OCI-LY7 (cell line): ENCODE measurements around the gene B4GALNT2. TPM values are rescaled to one million over a fixed set of nuclear protein-coding genes. Genes with fewer than 3 reads are reported as not detected.

Experiments
- BruUV-seq: library from RNA; stranded (reverse); fragments of 400-500 nt; replicated peaks from 2 replicates; lab custom pipeline; 2021; lab: Mats Ljungman, UMichigan
- CTCF ChIA-PET: fragments of 300-600 bp; sonication (Branson Sonifier 250); formaldehyde crosslinking; loops from one replicate; lab custom pipeline; 2022; ENCODE audit warnings: antibody characterized with exemption; ENCODE audit not compliant: unreplicated experiment; lab: Charles Lee
- POLR2A ChIA-PET: fragments of 300-600 bp; sonication (Branson Sonifier 250); formaldehyde crosslinking; loops from one replicate; lab custom pipeline; 2022; ENCODE audit warnings: antibody characterized with exemption; lab: Charles Lee
- DNase-seq: peaks from one replicate; pipeline ENCODE4 v3.0.0-alpha.2; 2015; ENCODE audit warnings: low spot score
- H2AFZ ChIP-seq: fragments of 200-600 bp; sonication (generic), shearing (Covaris generic); 2 replicates; pipeline ENCODE4 v1.6.1; 2014; ENCODE audit warnings: mild to moderate bottlenecking, antibody characterized with exemption, low read length, moderate library complexity
- H3K27ac ChIP-seq: fragments of 200-600 bp; sonication (generic); 2 replicates; pipeline ENCODE4 v1.5.1; 2014; ENCODE audit warnings: mixed run types, low read depth, mild to moderate bottlenecking, moderate library complexity, low read length, inconsistent platforms; ENCODE audit not compliant: poor library complexity, severe bottlenecking
- H3K36me3 ChIP-seq: fragments of 200-600 bp; sonication (generic); 2 replicates; pipeline ENCODE4 v1.6.1; 2014; ENCODE audit warnings: mild to moderate bottlenecking, antibody characterized with exemption, low read length, moderate library complexity, mixed read lengths; ENCODE audit not compliant: insufficient read depth
- H3K4me1 ChIP-seq: fragments of 200-600 bp; sonication (generic); 2 replicates; pipeline ENCODE4 v1.5.1; 2014; ENCODE audit warnings: mild to moderate bottlenecking, low read length; ENCODE audit not compliant: insufficient read depth, poor library complexity, severe bottlenecking
- H3K4me2 ChIP-seq: fragments of 200-600 bp; sonication (generic); 2 replicates; pipeline ENCODE4 v1.6.1; 2014; ENCODE audit warnings: mild to moderate bottlenecking, low read length
- H3K4me3 ChIP-seq: fragments of 200-600 bp; sonication (generic); 2 replicates; pipeline ENCODE4 v1.5.1; 2014; ENCODE audit warnings: mild to moderate bottlenecking, low read depth, low read length; ENCODE audit not compliant: poor library complexity, severe bottlenecking
- H3K79me2 ChIP-seq: fragments of 200-600 bp; sonication (generic); 2 replicates; pipeline ENCODE4 v1.6.1; 2016; ENCODE audit warnings: low read depth, mild to moderate bottlenecking, low read length, moderate library complexity, mixed read lengths; ENCODE audit not compliant: insufficient read depth
- H3K9me2 ChIP-seq: fragments of 200-600 bp; sonication (generic); 2 replicates; pipeline ENCODE4 v1.6.1; 2016; ENCODE audit warnings: mild to moderate bottlenecking, low read length, mixed read lengths; ENCODE audit not compliant: insufficient read depth
- H3K9me3 ChIP-seq: fragments of 200-600 bp; sonication (generic); 2 replicates; pipeline ENCODE4 v1.6.1; 2014; ENCODE audit warnings: mild to moderate bottlenecking, mixed run types, low read length, mixed read lengths
- H4K20me1 ChIP-seq: fragments of 200-600 bp; sonication (generic); 2 replicates; pipeline ENCODE4 v1.6.1; 2014; ENCODE audit warnings: mild to moderate bottlenecking, antibody characterized with exemption, low read length, moderate library complexity, mixed read lengths; ENCODE audit not compliant: insufficient read depth
- EZH2phosphoT487 ChIP-seq: fragments of 200-600 bp; sonication (generic); IDR thresholded peaks from 2 replicates; pipeline ENCODE4 v1.6.1; 2018; ENCODE audit warnings: low read depth, borderline replicate concordance, mild to moderate bottlenecking, mixed run types, antibody characterized with exemption, low read length, moderate library complexity, mixed read lengths
- intact Hi-C: fragments of 100-400 bp; cut with micrococcal nuclease; formaldehyde crosslinking; loops from one replicate; pipeline ENCODE4 v1.10.0; 2022; ENCODE audit not compliant: unreplicated experiment
- total RNA-seq, 2 experiments: library from RNA; depleted of rRNA in 1 of 2; stranded (reverse); fragments of >200 nt in 1 of 2; shearing (Covaris generic) in 1 of 2; gene quantifications; 2 replicates each; pipeline ENCODE4 v1.2.3, GENCODE V29; 2014 to 2022
- TF ChIP-seq, protein P1 (sequence below): fragments of 200-600 bp; sonication (generic); conservative IDR thresholded peaks from 2 replicates; pipeline ENCODE4 v1.5.1; 2014; ENCODE audit warnings: mild to moderate bottlenecking, antibody characterized with exemption, low read length, moderate library complexity, mixed read lengths

B4GALNT2 gene
- total RNA-seq, 2 experiments from 2014 or later: not detected

DNA sequence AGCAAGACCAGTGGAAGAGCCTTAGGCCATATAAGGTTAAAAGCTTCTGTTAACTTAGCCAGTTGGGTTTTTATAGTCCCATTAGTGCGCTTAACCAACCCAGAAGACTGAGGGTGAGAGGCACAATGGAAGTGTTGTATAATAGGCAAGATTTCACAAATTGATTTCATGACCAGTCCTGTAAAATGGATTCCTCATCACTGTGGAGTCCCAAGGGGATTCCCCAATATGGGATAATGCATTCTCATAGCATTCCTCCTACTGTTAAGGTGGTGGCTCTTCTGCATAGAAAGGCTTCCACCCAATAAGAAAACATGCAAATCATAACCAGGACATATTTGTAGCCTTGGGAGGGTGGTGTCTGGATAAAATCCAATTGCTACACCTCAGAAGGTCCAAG lies 22.1 kb upstream of the B4GALNT2 start:
- no peak overlapping the region for H3K27ac ChIP-seq
- DNase-seq: no peak
- no peaks in the 10 kb centered on the region for H3K79me2 ChIP-seq
- no peaks in the 10 kb centered on the region for H3K4me1 ChIP-seq
- TF ChIP-seq, protein P1, sequence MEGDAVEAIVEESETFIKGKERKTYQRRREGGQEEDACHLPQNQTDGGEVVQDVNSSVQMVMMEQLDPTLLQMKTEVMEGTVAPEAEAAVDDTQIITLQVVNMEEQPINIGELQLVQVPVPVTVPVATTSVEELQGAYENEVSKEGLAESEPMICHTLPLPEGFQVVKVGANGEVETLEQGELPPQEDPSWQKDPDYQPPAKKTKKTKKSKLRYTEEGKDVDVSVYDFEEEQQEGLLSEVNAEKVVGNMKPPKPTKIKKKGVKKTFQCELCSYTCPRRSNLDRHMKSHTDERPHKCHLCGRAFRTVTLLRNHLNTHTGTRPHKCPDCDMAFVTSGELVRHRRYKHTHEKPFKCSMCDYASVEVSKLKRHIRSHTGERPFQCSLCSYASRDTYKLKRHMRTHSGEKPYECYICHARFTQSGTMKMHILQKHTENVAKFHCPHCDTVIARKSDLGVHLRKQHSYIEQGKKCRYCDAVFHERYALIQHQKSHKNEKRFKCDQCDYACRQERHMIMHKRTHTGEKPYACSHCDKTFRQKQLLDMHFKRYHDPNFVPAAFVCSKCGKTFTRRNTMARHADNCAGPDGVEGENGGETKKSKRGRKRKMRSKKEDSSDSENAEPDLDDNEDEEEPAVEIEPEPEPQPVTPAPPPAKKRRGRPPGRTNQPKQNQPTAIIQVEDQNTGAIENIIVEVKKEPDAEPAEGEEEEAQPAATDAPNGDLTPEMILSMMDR: no peak
- no peak for TF ChIP-seq EZH2phosphoT487
- POLR2A ChIA-PET: no interaction called here
- H3K36me3 ChIP-seq: no peaks in the 10 kb centered on the region
- H3K9me2 ChIP-seq: no peaks in the 10 kb centered on the region
- H3K4me2 ChIP-seq: no peak overlapping the region
- intact Hi-C loops: no loop called here
- CTCF ChIA-PET: no interaction called here
- no peak overlapping the region for H2AFZ ChIP-seq
- H3K4me3 ChIP-seq: no peak overlapping the region
- 0 out of 2 replicates have a peak, but pooled peaks cover 3% of the 10 kb centered on the region for H3K9me3 ChIP-seq
- no peaks in the 10 kb centered on the region for H4K20me1 ChIP-seq
- no TSS peak for BruUV-seq

DNA sequence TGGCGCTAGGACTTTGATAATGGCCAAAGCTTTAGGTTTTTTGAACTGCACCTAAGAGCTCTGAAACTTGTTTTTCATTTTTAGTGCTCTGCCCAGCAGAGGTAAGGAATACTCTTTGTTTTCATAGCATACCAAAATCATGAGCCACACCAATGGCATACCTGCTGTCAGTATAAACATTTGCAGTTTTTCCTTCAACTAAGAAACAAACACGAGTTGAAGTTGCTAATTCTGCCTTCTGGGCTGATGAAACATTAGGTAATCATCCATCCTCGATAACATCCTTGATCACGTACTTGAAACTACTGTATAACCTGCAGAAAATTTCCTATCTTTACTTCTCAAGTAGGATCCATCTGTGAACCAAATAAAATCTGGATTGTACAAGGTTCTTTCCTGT lies 20.6 kb upstream of the B4GALNT2 start:
- no peak overlapping the region for H3K4me3 ChIP-seq
- H3K9me3 ChIP-seq: 0 out of 2 replicates have a peak, but pooled peaks cover 3% of the 10 kb centered on the region
- H3K4me2 ChIP-seq: no peak overlapping the region
- H3K36me3 ChIP-seq: no peaks in the 10 kb centered on the region
- no peak overlapping the region for H3K27ac ChIP-seq
- DNase-seq: no peak
- H2AFZ ChIP-seq: no peak overlapping the region
- H3K79me2 ChIP-seq: no peaks in the 10 kb centered on the region
- no TSS peak for BruUV-seq
- no peaks in the 10 kb centered on the region for H4K20me1 ChIP-seq
- H3K4me1 ChIP-seq: no peaks in the 10 kb centered on the region
- H3K9me2 ChIP-seq: no peaks in the 10 kb centered on the region
- no peak for TF ChIP-seq EZH2phosphoT487
- TF ChIP-seq, protein P1: no peak
- POLR2A ChIA-PET: no interaction called here
- CTCF ChIA-PET: no interaction called here
- intact Hi-C loops: no loop called here

DNA sequence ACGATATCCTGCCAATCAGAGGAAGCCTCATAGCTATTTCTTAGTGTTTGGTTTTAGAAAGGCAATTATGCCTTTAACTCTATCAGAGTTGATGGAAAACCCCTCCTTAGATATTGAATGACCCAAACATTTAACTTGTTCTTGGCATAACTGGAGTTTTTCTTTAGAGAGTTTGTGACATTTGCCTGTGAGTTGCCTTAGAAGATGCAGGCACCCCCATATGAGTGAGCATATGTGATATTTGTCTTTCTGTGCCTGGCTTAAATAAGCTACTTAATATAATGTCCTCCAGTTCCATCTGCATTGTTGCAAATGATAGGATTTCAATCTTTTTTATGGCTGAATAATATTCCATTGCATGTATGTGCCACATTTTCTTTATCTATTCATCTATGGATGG lies 19.6 kb upstream of the B4GALNT2 start:
- Histone ChIP-seq H4K20me1 (no peaks in the 10 kb centered on the region), H3K4me3 (no peak overlapping the region), H3K9me2 (no peaks in the 10 kb centered on the region), H3K36me3 (no peaks in the 10 kb centered on the region), H3K9me3 (0 out of 2 replicates have a peak, but pooled peaks cover 3% of the 10 kb centered on the region), H2AFZ (no peak overlapping the region), H3K27ac (no peak overlapping the region), H3K4me2 (no peak overlapping the region), H3K4me1 (no peaks in the 10 kb centered on the region), H3K79me2 (no peaks in the 10 kb centered on the region)
- no TSS peak for BruUV-seq
- intact Hi-C loops: no loop called here
- DNase-seq: no peak
- no peak for TF ChIP-seq EZH2phosphoT487
- TF ChIP-seq, protein P1: no peak
- ChIA-PET POLR2A (interaction anchor here (0.7 kb wide), 1 partner anchor 48 kb away, joined by 4 read pairs; no protein-coding TSS in a partner anchor), CTCF (no interaction called here)
